HG03066 (cell line): ENCODE measurements around the gene LANCL2.
"Not testable (repeated sequence)": the region's sequence is repeated elsewhere in the genome, so short reads cannot be mapped to it uniquely, and the experiment has no call there.

Experiments
- ATAC-seq: cut with Tn5 transposase; IDR thresholded peaks from one replicate; pipeline ENCODE4 v1.9.1; 2021; ENCODE audit warnings: low read depth; ENCODE audit not compliant: unreplicated experiment

Gene LANCL2

DNA sequence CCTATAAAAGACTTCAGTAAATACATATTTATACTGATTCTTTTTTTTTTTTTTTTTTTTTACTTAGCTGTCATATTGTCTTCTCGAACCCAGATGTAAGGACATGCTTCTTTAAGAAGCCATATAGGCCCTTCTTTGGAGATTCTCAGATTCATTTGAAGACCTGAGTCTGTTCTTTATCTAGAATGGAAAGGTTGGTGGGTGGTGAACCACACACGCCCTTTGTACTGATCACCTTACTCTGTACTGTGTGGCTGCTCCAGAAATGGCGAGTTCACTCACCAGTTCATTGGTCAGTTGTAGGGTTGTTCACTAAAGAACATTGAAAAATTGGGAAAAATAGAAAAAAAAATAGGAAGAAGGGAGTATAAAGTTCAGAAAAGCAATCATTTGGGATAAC is 32.5 kb downstream of the LANCL2 start:
- ATAC-seq: no peak

DNA sequence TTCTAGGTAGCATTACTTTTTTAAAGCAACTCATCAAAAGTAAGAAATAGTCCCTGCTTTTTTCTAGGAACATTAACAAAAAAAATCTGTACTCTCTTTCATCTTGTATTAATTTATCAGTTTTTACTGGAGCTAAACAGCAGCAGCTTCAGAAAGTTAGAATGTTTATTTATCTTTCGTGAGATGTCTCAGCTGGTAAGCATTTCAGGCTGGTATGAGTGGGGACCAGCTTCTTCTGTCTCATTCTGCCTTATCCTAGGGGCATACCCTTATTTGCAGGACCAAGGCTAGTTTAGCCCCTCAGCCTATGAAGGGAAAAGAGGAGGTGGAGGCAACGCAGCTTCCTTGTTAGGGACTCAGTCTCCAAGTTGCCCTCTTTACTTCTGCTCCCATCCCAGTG is 35.1 kb downstream of the LANCL2 start:
- ATAC-seq: no peak

DNA sequence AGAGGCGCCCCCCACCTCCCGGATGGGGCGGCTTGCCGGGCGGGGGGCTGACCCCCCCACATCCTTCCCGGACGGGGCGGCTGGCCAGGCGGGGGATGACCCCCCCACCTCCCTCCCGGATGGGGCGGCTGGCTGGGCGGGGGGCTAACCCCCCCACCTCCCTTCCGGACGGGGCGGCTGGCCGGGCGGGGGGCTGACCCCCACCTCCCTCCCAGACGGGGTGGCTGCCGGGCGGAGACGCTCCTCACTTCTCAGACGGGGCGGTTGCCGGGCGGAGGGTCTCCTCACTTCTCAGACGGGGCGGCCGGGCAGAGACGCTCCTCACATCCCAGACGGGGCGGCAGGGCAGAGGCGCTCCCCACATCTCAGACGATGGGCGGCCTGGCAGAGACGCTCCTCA is 37.4 kb downstream of the LANCL2 start:
- not testable (repeated sequence) for ATAC-seq

DNA sequence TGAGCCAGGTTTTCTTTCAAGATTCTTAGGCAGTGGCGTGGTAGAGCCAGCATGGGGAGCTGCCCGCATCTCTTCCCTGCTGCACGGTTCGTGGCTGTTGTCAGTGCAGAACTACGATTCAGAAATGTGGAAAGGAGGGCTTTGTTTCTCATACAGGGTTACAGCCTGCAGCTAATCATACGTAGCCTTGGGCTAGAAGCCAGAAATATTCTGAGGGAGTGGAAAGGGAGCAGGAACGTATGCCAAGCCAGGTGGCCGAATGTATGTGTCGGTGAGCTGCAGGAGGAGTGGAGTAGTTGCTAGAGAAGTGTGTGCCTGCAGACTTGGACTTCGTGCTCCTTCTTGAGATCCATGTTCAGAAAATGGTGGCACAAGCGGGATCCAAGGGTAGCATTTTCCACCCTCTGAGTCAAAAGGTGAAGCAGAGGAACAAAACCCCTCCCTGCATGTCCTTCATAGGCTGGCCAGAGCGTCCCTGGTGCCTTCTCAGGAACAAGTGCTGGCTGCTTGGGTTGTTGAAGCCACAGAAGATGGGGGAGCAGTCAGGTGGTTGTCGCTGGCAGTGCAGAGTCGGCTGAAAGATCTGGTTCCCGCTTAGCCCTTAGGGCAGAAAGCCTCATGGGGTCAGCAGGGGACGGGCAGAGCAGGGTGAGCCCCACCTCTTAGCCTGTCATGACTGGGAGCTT is 40.9 kb downstream of the LANCL2 start:
- ATAC-seq: no peak

DNA sequence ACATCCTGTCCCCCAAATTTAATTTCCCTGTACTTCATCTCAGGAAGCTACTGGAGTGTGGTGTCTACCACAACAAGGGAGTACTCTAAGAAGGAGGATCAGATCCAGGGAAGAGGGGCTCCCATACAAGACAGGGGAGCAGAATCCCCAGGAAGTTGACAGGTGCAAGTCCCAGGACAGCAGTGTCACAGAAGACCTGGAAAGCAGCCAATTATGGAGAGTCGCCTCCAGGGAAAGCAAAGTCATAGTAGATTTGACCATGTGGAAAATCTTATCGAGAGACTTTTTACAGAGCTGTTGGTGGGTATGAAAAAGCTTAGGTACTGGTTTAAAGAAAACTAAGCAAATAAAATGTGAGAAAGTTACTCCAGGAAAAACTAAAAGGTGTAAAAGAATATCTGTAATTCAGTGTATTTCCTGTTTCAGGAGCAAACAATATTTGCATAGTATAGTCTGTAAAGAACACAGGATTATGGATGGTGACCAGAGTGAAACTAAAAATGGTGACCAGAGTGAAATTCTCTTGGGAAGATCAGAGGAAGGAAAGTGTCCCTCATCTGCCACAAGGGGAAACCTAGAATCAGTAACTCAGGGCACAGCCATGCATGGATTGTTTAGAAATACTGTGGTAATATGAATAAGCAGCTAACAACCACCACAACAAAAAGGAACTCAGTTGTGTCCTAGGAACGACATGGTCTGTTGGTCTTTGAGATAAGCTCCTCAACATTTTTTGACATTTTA is 44.5 kb downstream of the LANCL2 start:
- ATAC-seq: no peak

DNA sequence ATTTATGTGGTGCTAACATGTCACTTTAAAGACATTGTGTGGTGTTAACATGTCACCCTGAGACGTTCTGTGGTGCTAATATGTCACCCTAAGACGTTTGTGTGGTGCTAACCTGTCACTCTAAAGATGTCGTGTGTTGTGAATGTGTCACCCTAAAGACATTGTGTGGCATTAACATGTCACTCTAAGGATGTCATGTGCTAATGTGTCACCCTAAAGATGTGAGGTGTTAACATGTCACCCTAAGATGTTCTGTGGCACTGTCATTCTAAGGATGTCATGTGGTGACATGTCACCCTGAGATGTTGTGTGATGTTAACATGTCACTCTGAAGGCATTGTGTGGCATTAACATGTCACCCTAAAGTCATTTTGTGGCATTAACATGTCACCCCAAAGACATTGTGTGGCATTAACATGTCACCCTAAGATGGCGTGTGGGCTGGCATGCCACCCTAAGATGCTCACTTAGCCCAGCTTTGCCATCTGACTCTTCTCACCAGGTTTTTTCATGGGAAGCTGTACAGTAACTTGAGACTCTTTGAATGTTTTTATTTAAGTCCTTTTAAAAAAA is 45.6 kb downstream of the LANCL2 start:
- no peak for ATAC-seq

DNA sequence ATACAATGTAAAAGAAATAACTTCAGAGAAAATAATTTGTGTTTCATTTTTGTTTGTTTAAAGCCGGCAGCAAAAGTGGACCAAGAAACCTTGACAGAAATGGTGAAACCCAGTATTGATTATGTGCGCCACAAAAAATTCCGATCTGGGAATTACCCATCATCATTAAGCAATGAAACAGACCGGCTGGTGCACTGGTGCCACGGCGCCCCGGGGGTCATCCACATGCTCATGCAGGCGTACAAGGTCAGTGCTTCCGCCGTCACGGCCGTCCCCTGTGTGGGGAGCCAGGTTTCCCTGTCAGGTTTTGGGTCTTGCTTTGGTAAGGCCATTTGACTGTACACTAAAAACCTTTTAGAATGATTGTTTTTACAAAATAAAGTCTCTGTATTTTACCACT is 46.7 kb downstream of the LANCL2 start:
- no peak for ATAC-seq

DNA sequence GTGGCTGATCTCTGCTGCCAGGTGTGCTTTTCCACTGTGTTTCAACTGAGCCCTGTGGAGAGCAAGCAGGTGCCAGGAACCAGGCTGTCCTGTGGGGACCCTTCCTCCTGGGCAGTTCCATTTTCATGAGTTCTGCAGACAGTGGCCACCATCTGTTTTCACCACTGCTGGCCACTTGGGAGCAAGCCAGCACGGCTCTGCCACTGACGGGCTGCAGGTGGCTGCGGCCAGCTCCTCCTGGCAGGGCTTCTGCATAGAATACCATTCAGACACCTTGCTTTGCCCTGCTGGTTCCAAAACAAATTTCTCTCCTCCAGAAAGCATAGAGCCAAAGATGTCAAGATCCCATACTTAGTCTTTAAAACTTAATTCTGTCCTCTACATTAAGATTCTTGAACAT is 48.3 kb downstream of the LANCL2 start:
- no peak for ATAC-seq

DNA sequence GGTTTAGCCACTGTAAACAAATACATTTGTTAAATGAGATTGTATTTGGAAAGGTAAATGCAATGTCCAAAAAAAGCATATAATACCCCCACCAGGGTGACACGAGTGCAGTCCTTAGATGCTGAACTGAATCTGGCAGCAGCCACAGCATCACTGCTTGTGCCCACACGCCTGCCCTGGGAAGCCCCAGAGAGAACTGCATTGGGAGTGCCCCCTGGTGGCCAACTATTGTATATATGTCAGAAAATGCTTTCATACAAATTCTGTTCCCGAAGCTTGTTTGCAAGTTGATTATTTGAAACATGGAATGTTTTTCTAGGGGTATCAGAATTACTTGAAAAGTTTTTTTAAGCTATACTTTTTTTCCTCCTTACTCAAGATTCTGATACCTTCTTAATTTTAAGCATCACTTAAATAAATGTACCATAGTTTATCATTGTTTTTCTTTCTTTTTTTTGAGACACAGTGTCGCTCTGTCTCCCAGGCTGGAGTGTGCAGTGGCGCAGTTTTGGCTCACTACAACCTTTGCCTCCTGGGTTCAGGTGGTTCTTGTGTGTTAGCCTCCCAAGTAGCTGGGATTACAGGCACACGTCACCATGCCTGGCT is 50.1 kb downstream of the LANCL2 start:
- peak; percentile 71 for ATAC-seq

DNA sequence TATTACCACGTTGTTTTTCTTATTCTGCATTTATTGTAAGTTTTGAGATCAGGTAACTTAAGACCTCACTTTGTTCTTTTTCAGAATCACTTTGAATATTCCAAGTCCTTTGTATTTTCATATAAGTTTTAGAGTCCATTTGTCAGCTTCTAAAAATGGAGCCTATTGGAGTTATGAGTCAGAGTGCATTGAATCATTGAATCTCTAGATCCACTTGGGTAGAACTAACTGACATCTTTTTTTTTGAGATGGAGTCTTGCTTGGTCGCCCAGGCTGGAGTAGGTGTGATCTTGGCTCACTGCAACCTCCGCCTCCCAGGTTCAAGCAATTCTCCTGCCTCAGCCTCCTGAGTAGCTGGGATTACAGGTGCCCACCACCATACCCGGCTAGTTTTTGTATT is 52.3 kb downstream of the LANCL2 start:
- ATAC-seq: not testable (repeated sequence)

DNA sequence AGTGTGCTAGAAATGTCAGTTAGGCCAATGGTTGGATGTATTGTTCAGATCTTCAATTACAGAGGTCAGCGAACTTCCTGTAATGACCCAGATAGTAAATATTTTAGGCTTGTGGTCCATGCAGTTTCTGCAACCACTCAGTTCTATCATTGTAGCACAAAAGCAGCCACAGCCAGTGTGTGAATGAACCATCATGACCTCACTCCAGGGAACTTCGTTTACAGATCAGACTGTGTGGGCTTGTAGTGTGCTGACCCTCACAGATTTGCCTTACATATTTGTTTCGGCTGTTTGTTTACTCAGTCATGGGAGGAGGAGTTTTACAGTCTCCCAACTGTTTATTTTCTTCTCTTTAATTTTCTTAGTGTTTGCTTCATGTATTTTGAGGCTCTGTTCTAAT is 55.4 kb downstream of the LANCL2 start:
- ATAC-seq: no peak

DNA sequence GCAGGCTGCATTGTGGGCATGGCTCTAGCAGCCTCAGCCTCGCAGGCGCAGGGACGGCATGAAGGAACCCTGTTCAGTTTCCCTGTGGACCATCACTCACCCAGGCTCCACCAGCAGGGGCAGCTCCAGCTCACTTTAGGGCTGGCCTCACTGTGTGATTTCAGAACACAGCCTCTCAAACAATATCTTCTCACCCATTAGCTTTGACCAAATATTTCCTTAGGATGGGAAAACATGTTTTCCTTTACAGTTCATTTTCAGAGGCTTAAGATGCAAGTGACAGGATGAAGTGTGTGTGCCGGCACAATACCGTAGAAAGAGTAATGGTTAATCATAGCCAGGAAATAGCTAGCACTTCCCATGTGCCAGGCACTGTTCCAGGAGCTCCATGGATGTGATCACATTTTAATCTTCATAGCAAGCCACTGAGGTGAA is 58.2 kb downstream of the LANCL2 start:
- ATAC-seq: no peak

DNA sequence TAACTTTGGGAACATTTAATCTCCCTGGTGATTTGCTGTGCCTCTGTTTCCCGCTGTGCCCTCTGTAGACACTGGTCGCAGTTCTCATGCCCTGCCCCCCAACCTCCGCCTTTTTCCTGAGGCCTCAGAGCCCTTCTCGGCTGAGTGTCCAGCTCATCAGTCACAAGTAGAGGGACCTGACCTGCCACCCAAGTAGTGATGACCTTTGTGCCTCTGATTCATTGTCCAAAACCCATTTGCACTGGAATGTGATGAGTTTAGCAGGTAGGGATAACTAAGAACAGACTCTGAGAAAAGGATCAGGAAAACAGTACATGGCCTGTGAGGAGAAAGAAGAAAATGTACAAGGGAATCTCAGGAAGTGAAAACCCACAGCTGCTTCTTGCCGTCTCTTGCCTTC is 58.8 kb downstream of the LANCL2 start:
- no peak for ATAC-seq

DNA sequence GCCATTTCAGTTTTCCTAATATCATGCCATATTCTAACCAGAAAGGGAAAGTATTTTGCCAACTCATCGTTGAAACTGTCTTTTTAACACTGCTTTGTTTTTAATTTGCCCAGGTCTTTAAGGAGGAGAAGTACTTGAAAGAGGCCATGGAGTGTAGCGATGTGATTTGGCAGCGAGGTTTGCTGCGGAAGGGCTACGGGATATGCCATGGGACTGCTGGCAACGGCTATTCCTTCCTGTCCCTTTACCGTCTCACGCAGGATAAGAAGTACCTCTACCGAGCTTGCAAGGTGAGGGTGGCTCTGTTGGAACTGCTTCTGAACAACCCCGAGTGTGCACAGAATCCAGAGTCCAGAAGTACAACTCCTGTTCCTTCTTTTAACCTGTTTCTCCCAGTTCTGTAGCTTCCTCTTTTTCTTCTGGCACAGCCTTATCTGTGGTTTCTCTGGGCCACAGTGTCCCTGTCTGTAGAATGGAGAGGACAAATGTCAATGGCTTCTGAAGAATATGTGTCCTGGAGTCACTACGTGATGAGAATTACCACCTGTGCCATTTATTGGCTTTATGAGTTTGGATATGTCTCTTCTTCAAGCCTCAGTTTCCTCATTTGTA is 60.1 kb downstream of the LANCL2 start:
- ATAC-seq: no peak

DNA sequence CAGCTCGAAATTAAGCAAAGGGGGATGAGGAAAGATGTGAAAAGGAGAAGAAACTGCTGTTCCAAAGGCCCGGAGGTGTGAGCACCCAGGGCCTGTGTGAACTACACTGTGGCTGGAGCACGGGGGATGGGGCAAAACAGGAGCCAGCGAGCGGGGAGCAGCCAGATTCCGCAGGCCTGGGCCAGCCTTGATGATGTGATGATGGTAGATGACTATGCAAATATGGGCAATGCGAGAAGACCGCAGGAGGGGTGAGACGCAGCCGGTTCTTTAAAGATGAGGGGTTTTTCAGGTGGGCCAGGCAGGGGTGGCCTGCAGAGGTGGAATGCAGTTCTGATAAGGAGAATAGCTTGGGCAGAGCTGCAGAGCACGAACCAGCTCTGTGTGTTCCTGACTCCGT is 61.5 kb downstream of the LANCL2 start:
- ATAC-seq: no peak

DNA sequence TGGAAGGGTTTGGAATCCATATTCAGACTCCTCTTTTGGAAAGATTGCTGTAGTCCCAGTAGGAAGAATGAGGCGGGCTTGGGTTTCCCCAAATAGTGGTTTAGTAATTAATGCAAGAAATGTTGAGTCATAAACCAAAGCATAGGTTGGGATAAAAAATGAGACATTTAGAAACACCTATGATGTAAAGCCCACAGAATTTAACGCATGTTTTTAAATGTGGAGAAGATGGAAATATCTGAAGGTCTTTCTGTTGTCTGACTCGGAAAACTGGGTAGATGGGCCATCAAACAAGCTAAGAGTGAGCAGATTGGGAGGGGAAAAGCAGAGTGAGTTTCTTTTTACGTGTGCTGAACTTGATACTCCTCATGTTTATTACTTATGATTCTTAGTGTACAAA is 62.2 kb downstream of the LANCL2 start:
- ATAC-seq: no peak

DNA sequence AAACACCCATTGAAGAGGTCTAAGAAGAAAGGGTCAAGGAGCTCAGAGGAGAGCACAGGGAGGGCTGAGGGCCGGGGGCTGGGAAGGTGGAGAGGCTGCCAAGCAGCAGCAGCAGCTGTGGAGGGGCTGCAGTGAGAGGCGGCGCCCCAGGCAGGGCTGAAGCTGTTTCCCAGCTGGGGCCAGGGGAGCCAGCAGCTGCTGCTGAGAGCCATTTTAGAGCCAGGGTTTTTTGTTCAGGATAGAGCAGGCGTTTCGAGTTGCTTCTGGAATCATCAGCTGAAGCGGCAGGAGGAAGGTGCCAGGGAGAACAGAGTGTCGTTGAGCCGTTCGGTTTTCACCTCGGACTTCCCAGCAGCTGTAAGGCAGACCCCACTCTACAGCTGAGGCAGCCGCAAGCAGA is 62.7 kb downstream of the LANCL2 start:
- ATAC-seq: no peak

DNA sequence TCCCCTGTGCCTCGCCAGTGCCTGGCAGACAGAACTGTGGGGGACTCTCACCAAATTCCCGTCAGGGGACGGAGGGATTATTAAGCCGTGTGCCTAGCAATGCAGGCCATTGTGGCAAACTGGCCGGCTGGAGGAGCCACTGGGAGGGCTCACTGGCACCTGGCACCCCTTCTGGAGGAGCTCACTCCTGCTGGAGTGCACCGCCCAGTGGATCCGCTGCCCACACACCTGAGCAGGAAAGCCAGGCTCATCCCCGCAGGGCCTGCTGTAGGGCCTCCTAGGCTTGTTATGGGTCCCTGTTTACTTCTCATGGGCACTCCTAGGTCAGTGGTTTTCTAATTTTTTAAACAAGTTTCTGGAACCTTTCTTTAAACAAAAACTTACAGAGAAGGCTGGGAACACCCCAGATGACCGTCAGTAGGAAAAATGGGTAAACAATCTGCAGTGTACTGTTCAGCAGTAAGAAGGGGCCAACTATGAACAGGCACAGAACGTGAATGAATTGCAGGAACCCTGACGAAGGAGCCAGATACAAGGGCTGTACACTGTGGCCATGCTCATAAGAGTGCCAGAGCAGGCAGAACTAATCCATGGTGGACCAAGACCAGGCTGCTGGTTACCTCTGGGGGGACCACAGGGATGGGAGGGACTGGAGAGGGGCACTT is 64.8 kb downstream of the LANCL2 start:
- ATAC-seq: no peak

DNA sequence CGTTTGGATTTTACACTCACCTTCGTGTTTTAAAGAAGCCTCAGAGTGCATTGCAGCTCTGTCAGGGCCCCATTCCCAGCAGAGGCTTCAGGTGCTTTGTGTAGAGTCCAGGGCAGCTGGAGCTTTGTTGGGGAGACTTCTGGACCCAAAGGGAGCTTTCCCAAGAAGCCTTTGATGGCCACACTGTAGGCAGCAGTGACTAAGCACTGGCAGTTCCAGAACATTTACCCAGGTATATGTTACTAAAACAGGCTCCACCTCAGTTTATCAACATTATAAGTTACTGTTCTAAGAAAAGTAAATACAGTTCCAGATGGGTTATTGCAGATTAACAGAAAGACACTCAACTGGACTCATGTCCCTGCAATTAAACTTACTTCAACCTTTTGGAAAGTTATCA is 66.8 kb downstream of the LANCL2 start:
- ATAC-seq: no peak

DNA sequence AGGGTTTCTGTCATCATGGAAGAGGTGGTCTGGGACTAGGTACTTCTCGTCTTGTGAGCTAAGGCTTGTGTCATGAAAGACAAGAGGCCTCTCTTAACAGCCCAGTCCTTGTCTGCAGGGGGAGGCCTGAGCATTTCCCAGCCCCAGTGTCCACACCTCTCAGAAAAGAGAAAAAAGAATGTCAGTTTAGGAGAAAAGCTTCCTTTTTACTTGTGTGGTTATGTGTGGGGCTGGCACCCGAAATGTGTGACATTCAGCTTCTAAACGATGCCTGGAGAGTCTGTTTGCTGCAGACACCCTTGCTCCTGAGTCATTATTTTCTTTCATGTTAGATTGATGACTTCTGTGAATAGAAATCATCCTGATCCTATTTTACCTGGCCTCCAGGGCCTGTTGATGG is 67.4 kb downstream of the LANCL2 start:
- ATAC-seq: no peak
